ENCODE measurements around the gene SEMA7A.

- TF ChIP-seq, protein P1, sequence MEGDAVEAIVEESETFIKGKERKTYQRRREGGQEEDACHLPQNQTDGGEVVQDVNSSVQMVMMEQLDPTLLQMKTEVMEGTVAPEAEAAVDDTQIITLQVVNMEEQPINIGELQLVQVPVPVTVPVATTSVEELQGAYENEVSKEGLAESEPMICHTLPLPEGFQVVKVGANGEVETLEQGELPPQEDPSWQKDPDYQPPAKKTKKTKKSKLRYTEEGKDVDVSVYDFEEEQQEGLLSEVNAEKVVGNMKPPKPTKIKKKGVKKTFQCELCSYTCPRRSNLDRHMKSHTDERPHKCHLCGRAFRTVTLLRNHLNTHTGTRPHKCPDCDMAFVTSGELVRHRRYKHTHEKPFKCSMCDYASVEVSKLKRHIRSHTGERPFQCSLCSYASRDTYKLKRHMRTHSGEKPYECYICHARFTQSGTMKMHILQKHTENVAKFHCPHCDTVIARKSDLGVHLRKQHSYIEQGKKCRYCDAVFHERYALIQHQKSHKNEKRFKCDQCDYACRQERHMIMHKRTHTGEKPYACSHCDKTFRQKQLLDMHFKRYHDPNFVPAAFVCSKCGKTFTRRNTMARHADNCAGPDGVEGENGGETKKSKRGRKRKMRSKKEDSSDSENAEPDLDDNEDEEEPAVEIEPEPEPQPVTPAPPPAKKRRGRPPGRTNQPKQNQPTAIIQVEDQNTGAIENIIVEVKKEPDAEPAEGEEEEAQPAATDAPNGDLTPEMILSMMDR (IDR thresholded peaks at IDR 0.05), result no peak
- TF ChIP-seq POLR2A (IDR thresholded peaks at IDR 0.05), result no peak
Observed at GRCh38 chr15:74383695-74384565, 49.8 kb downstream of the SEMA7A start.

Measured in uterus (tissue), 2 donors.